A549 (cell line): ENCODE measurements around the gene MLST8. TPM values are rescaled to one million over a fixed set of nuclear protein-coding genes. Genes with fewer than 3 reads are reported as not detected.

Source experiments
- ATAC-seq, 2 experiments: fragments of 200-7000 bp in 1 of 2; fragments of >200 bp in 1 of 2; cut with Nextera tagmentation in 1 of 2; cut with Tn5 transposase in 1 of 2; 3 replicates each; pipeline versions ENCODE4 v1.8.0 to v1.9.1; 2018 to 2020; ENCODE audit warnings: mild to moderate bottlenecking in 1 of 2, moderate library complexity in 1 of 2
- CTCF ChIA-PET: fragments of 300-600 bp; sonication (Branson Sonifier 250); formaldehyde crosslinking; extraction: SDS; loops from one replicate; lab custom pipeline; 2021; ENCODE audit warnings: antibody characterized with exemption, inconsistent platforms; lab: Yijun Ruan, JAX
- POLR2A ChIA-PET: fragments of 350-600 bp; formaldehyde crosslinking; extraction: SDS; loops from one replicate; lab custom pipeline; 2021; ENCODE audit warnings: antibody characterized with exemption, inconsistent platforms; lab: Yijun Ruan, JAX
- DNase-seq, 2 experiments: peaks; one replicate each; pipeline versions ENCODE4 v3.0.0 to v3.0.0-alpha.2; 2011 to 2016; ENCODE audit warnings: low read depth in 1 of 2, low spot score in 1 of 2
- FAIRE-seq: peaks from 2 replicates; lab custom pipeline; 2011; peaks lifted over from hg19 to GRCh38; lab: Jason Lieb, UNC
- H3K27ac ChIP-seq, 2 experiments: fragments of >200 bp; sonication (Bioruptor Twin); formaldehyde crosslinking; 3 replicates each; pipeline ENCODE4 v1.5.1; 2016 to 2017
- H3K4me1 ChIP-seq: fragments of >200 bp; sonication (Bioruptor Twin); formaldehyde crosslinking; 3 replicates; pipeline ENCODE4 v1.6.1; 2016
- H3K4me2 ChIP-seq: fragments of >200 bp; sonication (Bioruptor Twin); formaldehyde crosslinking; 3 replicates; pipeline ENCODE4 v1.6.1; 2016
- H3K4me3 ChIP-seq: fragments of >200 bp; sonication (Bioruptor Twin); formaldehyde crosslinking; 3 replicates; pipeline ENCODE4 v1.5.1; 2016
- H3K9me3 ChIP-seq: fragments of >200 bp; sonication (Bioruptor Twin); formaldehyde crosslinking; 3 replicates; pipeline ENCODE4 v1.6.1; 2016
- CBX2 ChIP-seq: fragments of 200-600 bp; sonication (generic); IDR thresholded peaks from 2 replicates; pipeline ENCODE4 v1.6.1; 2016; ENCODE audit warnings: low read depth, mild to moderate bottlenecking, borderline replicate concordance
- CBX8 ChIP-seq: fragments of 200-600 bp; sonication (generic); IDR thresholded peaks from 2 replicates; pipeline ENCODE4 v1.6.1; 2016
- CEBPB ChIP-seq, 2 experiments: fragments of >200 bp in 1 of 2; sonication (Bioruptor Twin) in 1 of 2; formaldehyde crosslinking in 1 of 2; IDR thresholded peaks; 2 replicates each; pipeline ENCODE4 v1.6.1; 2012 to 2016
- EHMT2 ChIP-seq: fragments of 200-600 bp; sonication (generic); IDR thresholded peaks from 2 replicates; pipeline ENCODE4 v1.6.1; 2016; ENCODE audit warnings: antibody characterized with exemption, low read depth, mild to moderate bottlenecking, moderate library complexity
- FOSB ChIP-seq: fragments of 250-450 bp; sonication (Bioruptor Pico); IDR thresholded peaks from 2 replicates; pipeline ENCODE4 v1.5.0; 2020; ENCODE audit warnings: mild to moderate bottlenecking, moderate library complexity
- FOSL2 ChIP-seq, 2 experiments: fragments of 450-650 bp in 1 of 2; fragments of >200 bp in 1 of 2; sonication (Bioruptor Twin) in 1 of 2; formaldehyde crosslinking; IDR thresholded peaks; 2 replicates each; pipeline versions ENCODE4 v1.5.0 to v1.6.1; 2016 to 2020; ENCODE audit warnings: mild to moderate bottlenecking in 1 of 2, moderate library complexity in 1 of 2
- HOXB13 ChIP-seq: fragments of 250-450 bp; sonication (Bioruptor Pico); IDR thresholded peaks from 2 replicates; pipeline ENCODE4 v1.5.0; 2020; ENCODE audit warnings: low read depth, mild to moderate bottlenecking, moderate library complexity
- JUN ChIP-seq, 2 experiments: fragments of >200 bp; sonication (Bioruptor Twin); formaldehyde crosslinking; IDR thresholded peaks; 2 replicates in 1 of 2; 3 replicates in 1 of 2; pipeline ENCODE4 v1.6.1; 2016 to 2017
- KDM1A ChIP-seq: fragments of 200-600 bp; sonication (generic); IDR thresholded peaks from 2 replicates; pipeline ENCODE4 v1.6.1; 2016; ENCODE audit warnings: low read depth, mild to moderate bottlenecking
- MYC ChIP-seq: IDR thresholded peaks from 2 replicates; pipeline ENCODE4 v1.6.1; 2012; ENCODE audit warnings: mild to moderate bottlenecking, inconsistent platforms, low read length, improper control_type of control experiment, borderline replicate concordance
- NR3C1 ChIP-seq: fragments of >200 bp; sonication (Bioruptor Twin); formaldehyde crosslinking; IDR thresholded peaks from 3 replicates; pipeline ENCODE4 v1.6.1; 2017
- POLR2AphosphoS2 ChIP-seq: conservative IDR thresholded peaks from 2 replicates; pipeline ENCODE4 v1.6.1; 2012; ENCODE audit warnings: low read length, improper control_type of control experiment, inconsistent platforms
- RAD21 ChIP-seq, 2 experiments: fragments of >200 bp in 1 of 2; sonication (Bioruptor Twin) in 1 of 2; formaldehyde crosslinking in 1 of 2; IDR thresholded peaks in 1 of 2; conservative IDR thresholded peaks in 1 of 2; 2 replicates in 1 of 2; 3 replicates in 1 of 2; pipeline ENCODE4 v1.6.1; 2012 to 2018; ENCODE audit warnings: inconsistent platforms in 1 of 2
- RNF2 ChIP-seq: fragments of 200-600 bp; sonication (generic); IDR thresholded peaks from 2 replicates; pipeline ENCODE4 v1.6.1; 2016; ENCODE audit warnings: low read depth, mild to moderate bottlenecking, antibody characterized with exemption, moderate library complexity, borderline replicate concordance
- TP53 ChIP-seq: fragments of 250-450 bp; sonication (Bioruptor Pico); IDR thresholded peaks from 2 replicates; pipeline ENCODE4 v1.5.0; 2021; ENCODE audit warnings: mild to moderate bottlenecking, moderate library complexity
- ZFP36 ChIP-seq: fragments of 450-650 bp; IDR thresholded peaks from 2 replicates; pipeline ENCODE4 v1.6.1; 2014; ENCODE audit warnings: borderline replicate concordance; ENCODE audit not compliant: partially characterized antibody
- ZNF302 ChIP-seq: fragments of 250-450 bp; sonication (Bioruptor Pico); IDR thresholded peaks from 2 replicates; pipeline ENCODE4 v1.9.0; 2021; ENCODE audit warnings: inconsistent platforms, mild to moderate bottlenecking, moderate library complexity
- WGBS: methylation state at CpG from one replicate; pipeline ENCODE4 v1.1.6; 2017; ENCODE audit errors: missing lambda C conversion rate; 5-methylcytosine and 5-hydroxymethylcytosine counted together
- polyA plus RNA-seq, 4 experiments: library from polyadenylated mRNA; depleted of rRNA in 3 of 4; stranded (reverse); fragments of >200 nt; fragmentation: RNase III in 1 of 4; extraction: RNeasy Plus Mini Kit Qiagen cat#74134 plus additional on column Dnase treatment in 1 of 4; gene quantifications; 2 replicates in 3 of 4; 3 replicates in 1 of 4; pipeline ENCODE4 v1.2.3, GENCODE V29; 2011 to 2017
- TF ChIP-seq, protein P1 (sequence below): fragments of 450-650 bp; IDR thresholded peaks from 2 replicates; pipeline ENCODE4 v1.6.1; 2014; ENCODE audit warnings: antibody characterized with exemption
- TF ChIP-seq, protein P2 (sequence below): IDR thresholded peaks from 2 replicates; pipeline ENCODE4 v1.6.1; 2012
- TF ChIP-seq, protein P3 (sequence below): IDR thresholded peaks from 2 replicates; pipeline ENCODE4 v1.6.1; 2012; ENCODE audit warnings: low read depth, borderline replicate concordance

The MLST8 gene
- polyA plus RNA-seq, 2 of the 4 experiments (the other 2 are of a cell fraction), result 46.8 to 53.9 TPM

DNA sequence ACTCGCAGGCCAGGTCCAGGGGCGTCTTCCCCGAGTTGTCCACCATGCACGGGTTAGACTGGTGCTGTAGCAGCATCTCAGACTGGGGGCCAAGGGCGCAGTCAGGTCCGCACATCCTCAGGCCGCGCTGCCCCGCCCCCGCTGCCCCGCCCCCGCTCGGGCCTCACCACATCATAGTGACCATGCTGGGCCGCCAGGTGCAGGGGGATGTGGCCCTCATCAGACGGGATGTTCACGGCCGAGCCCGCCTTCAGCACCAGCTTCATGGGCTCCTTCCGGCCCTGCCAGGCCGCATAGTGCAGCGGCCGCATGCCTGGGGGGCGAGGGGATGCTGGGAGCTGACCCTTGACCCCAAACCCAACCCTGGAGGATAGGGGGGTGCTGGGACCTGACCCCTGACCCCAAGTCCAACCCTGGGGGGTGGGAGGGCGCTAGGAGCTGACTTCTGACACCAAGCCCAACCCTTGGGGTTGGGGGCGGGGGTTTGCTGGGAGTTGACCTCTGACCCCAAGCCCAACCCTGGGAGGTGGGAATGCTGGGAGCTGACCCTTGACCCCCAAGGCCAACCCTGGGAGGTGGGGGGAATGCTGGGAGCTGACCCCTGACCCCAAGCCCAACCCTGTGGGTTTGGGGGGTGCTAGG is 15.9 kb upstream of the MLST8 start:
- TF ChIP-seq CBX2, result no peak
- TF ChIP-seq POLR2AphosphoS2, result no peak
- DNase-seq, result no peak
- no peak overlapping the region for H3K4me3 ChIP-seq
- ChIA-PET CTCF (interaction anchor here (1.0 to 1.4 kb wide), 3 partner anchors 10 to 312 kb away, joined by 3 read pairs; no protein-coding TSS in a partner anchor), POLR2A (interaction anchor here (0.6 kb wide), 1 partner anchor 13 kb away, joined by 5 read pairs; no protein-coding TSS in a partner anchor)
- ATAC-seq, result no peak
- 84% methylated on average over 5 of the region's 25 CpGs for WGBS
- H3K4me1 ChIP-seq, result peaks cover 4% of the 10 kb centered on the region; the same call in 2 of the 3 replicates
- no peak overlapping the region for H3K27ac ChIP-seq
- H3K4me2 ChIP-seq, result no peak overlapping the region
- H3K9me3 ChIP-seq, result no peaks in the 10 kb centered on the region
- FAIRE-seq, result no peak

DNA sequence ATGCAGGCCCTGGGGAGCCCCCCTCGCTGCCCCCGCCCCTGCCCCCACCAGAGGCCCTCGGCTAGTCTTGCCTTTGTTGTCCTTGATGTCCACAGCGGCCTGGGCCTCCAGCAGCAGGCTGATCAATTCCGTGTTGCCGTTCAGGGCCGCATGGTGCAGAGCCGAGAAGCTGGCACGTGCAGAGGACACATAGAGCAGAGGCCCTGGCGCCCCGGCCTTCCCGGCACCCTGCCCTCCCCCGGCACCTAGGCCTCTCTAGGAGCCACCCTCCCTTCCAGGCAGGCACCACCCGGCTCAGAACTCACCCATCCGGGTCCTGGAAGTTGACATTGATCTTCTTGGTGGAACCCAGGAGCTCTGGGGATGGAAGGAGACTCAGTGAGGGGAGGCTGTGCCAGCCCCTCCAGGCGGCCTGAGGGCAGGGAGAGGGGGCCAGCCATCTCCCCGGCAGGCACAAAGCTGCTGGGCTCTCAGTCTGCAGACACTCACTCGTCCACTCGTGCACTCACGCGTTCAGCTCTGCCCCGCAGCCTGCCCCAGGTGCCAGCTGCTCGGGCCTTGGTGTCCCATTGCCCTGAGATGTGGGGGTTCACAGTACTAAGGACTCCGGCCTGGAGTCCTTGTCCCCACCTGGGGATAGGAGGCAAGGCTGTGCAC is 15.1 kb upstream of the MLST8 start:
- WGBS, result 81% methylated on average over 14 of the region's 24 CpGs
- FAIRE-seq, result no peak
- Histone ChIP-seq H3K4me3 (no peak overlapping the region), H3K27ac (no peak overlapping the region), H3K4me1 (peaks cover 10% of the 10 kb centered on the region)
- CTCF ChIA-PET, result interaction anchor here (1.1 to 1.4 kb wide), 2 partner anchors 186 to 311 kb away, joined by 3 read pairs; no protein-coding TSS in a partner anchor
- POLR2A ChIA-PET, result interaction anchor here (0.6 kb wide), 1 partner anchor 13 kb away, joined by 5 read pairs; no protein-coding TSS in a partner anchor
- TF ChIP-seq JUN (IDR thresholded peaks at IDR 0.05) (no peak), ZFP36 (no peak), RAD21 (conservative IDR thresholded peaks at IDR 0.05 in 1 of 2, IDR thresholded peaks at IDR 0.05 in 1 of 2) (no peak), CBX8 (no peak), KDM1A (no peak)
- TF ChIP-seq, all 56 proteins: peak for 0
- ATAC-seq (no peak), DNase-seq (no peak)
- Histone ChIP-seq H3K9me3 (no peaks in the 10 kb centered on the region), H3K4me2 (no peak overlapping the region)

DNA sequence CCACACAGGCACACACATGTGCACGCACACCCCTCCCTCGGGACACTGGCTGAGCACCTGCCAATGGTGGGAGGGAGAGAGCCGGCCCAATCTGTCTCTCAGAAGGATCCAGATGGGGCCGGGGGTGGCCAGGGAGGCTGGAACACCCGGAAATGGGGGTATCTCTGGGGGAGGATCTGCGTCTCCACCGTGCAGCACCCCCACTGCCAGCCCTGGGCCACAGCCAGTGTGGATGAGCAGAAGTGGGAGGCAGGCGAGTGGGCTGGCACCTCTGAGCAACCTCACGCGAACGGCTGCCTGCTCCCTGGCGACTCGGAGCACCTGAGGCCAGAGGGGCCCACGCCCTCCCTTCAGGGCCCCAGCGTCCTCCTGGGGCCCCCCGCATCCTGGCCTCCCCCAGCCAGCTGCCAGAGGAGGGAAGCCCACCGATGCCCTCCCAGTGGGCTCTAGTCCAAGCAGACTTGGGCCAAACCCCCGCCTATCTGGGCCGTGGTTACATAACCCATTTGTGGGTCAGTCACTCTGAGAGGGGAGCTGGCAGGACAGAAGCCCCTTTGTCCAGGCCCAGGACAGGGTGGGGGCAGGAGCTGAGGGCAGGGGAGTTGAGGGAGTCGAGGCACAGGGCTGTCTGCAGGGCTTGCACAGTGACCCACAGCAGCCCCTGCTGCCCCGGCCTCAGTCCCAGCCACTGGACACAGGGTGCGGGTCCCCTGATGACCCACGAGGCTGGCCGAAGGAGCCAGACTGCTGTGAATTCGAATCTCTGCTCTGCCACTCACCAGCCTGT is 14.4 kb upstream of the MLST8 start:
- no peak overlapping the region for H3K27ac ChIP-seq
- H3K9me3 ChIP-seq, result no peaks in the 10 kb centered on the region
- ChIA-PET CTCF (interaction anchor here (1.1 kb wide), 1 partner anchor 310 kb away, joined by 3 read pairs; no protein-coding TSS in a partner anchor), POLR2A (no interaction called here)
- TF ChIP-seq, protein P1, sequence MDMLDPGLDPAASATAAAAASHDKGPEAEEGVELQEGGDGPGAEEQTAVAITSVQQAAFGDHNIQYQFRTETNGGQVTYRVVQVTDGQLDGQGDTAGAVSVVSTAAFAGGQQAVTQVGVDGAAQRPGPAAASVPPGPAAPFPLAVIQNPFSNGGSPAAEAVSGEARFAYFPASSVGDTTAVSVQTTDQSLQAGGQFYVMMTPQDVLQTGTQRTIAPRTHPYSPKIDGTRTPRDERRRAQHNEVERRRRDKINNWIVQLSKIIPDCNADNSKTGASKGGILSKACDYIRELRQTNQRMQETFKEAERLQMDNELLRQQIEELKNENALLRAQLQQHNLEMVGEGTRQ, result no peak
- TF ChIP-seq CBX8 (no peak), NR3C1 (no peak), MYC (no peak), RNF2 (no peak), ZNF302 (no peak), CBX2 (no peak), JUN (IDR thresholded peaks at IDR 0.05) (no peak)
- TF ChIP-seq, protein P2, sequence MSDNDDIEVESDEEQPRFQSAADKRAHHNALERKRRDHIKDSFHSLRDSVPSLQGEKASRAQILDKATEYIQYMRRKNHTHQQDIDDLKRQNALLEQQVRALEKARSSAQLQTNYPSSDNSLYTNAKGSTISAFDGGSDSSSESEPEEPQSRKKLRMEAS, result no peak
- H3K4me1 ChIP-seq, result peaks cover 17% of the 10 kb centered on the region
- H3K4me3 ChIP-seq, result no peak overlapping the region
- H3K4me2 ChIP-seq, result no peak overlapping the region
- ATAC-seq (no peak), FAIRE-seq (no peak), DNase-seq (no peak)
- 72% methylated on average over 11 of the region's 25 CpGs for WGBS

DNA sequence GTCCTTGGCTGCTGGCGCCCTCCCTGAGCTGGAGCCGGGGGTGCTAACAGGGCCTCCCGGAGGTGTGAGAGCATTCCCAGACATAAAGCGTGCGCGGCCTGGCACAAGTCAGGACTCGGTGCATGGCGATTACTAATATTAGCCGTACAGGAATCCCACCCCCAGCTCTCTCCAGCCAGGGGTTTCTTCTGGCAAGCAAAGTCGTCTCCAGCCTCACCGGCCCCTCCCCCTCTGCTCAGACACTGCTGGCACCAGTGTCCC is 13.9 kb upstream of the MLST8 start:
- Histone ChIP-seq H3K4me2 (no peak overlapping the region), H3K9me3 (no peaks in the 10 kb centered on the region), H3K27ac (no peak overlapping the region), H3K4me1 (peaks cover 18% of the 10 kb centered on the region), H3K4me3 (no peak overlapping the region)
- no peak for ATAC-seq
- DNase-seq, result no peak
- WGBS, result 85% methylated on average over 10 of the region's 11 CpGs
- CTCF ChIA-PET, result no interaction called here
- FAIRE-seq, result no peak
- TF ChIP-seq, protein P3, sequence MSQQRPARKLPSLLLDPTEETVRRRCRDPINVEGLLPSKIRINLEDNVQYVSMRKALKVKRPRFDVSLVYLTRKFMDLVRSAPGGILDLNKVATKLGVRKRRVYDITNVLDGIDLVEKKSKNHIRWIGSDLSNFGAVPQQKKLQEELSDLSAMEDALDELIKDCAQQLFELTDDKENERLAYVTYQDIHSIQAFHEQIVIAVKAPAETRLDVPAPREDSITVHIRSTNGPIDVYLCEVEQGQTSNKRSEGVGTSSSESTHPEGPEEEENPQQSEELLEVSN, result no peak
- TF ChIP-seq NR3C1, result no peak
- TF ChIP-seq CEBPB (IDR thresholded peaks at IDR 0.05), result no peak
- TF ChIP-seq TP53 (CRISPR knock-in tag), result no peak
- no peak for TF ChIP-seq ZFP36
- TF ChIP-seq FOSB (CRISPR knock-in tag), result no peak
- no peak for TF ChIP-seq HOXB13 (CRISPR knock-in tag)
- no peak for TF ChIP-seq FOSL2 (IDR thresholded peaks at IDR 0.05)
- TF ChIP-seq FOSL2 (CRISPR knock-in tag; IDR thresholded peaks at IDR 0.05), result no peak
- no peak for TF ChIP-seq RAD21 (conservative IDR thresholded peaks at IDR 0.05 in 1 of 2, IDR thresholded peaks at IDR 0.05 in 1 of 2)
- no peak for TF ChIP-seq EHMT2
- POLR2A ChIA-PET, result no interaction called here
